Ishikawa (cell line): ENCODE results near the gene CARHSP1.

Experiments
- CEBPB ChIP-seq: IDR thresholded peaks from 2 replicates; pipeline ENCODE4 v1.6.1; 2012
- FOXM1 ChIP-seq: IDR thresholded peaks from 2 replicates; pipeline ENCODE4 v1.6.1; 2012; ENCODE audit warnings: low read depth, borderline replicate concordance
- NFIC ChIP-seq: IDR thresholded peaks from 2 replicates; pipeline ENCODE4 v1.6.1; 2012
- RAD21 ChIP-seq: IDR thresholded peaks from 2 replicates; pipeline ENCODE4 v1.6.1; 2012; ENCODE audit warnings: low read depth
- TAF1 ChIP-seq: IDR thresholded peaks from 2 replicates; pipeline ENCODE4 v1.6.1; 2012; ENCODE audit warnings: low read depth, mild to moderate bottlenecking
- TCF12 ChIP-seq: IDR thresholded peaks from 2 replicates; pipeline ENCODE4 v1.6.1; 2012; ENCODE audit warnings: low read depth
- YY1 ChIP-seq: IDR thresholded peaks from 2 replicates; pipeline ENCODE4 v1.6.1; 2012; ENCODE audit warnings: low read depth

GRCh38 chr16:8882041-8882617, 13.3 kb upstream of the CARHSP1 start, which contains the start of gene LITAFD:
- no peak for TF ChIP-seq YY1
- no peak for TF ChIP-seq TAF1
- no peak for TF ChIP-seq NFIC
- no peak for TF ChIP-seq TCF12
- no peak for TF ChIP-seq FOXM1
- TF ChIP-seq RAD21 = no peak
- TF ChIP-seq CEBPB = no peak
